HepG2 (cell line): Measurements from ENCODE around the gene CLDN19. TPM values are rescaled to one million over a fixed set of nuclear protein-coding genes. Genes with fewer than 3 reads are reported as not detected.
A peak's percentile ranks its signal among the peaks of the same experiment; 100 is the strongest.

Experiments used
- ESRRA ChIP-seq: sonication (generic); formaldehyde crosslinking; IDR thresholded peaks from 2 replicates; pipeline ENCODE4 v1.5.1; 2020; ENCODE audit warnings: mild to moderate bottlenecking, low read depth, missing genetic modification reagents
- GLI4 ChIP-seq: sonication (generic); formaldehyde crosslinking; IDR thresholded peaks from 2 replicates; pipeline ENCODE4 v1.5.1; 2020; ENCODE audit warnings: missing genetic modification reagents, mild to moderate bottlenecking, moderate library complexity, borderline replicate concordance
- HCFC1 ChIP-seq: fragments of 150-350 bp; IDR thresholded peaks from 2 replicates; pipeline ENCODE4 v1.6.1; 2014; ENCODE audit warnings: low read depth, low read length
- HDAC6 ChIP-seq: fragments of 200-600 bp; sonication (generic); IDR thresholded peaks from 2 replicates; pipeline ENCODE4 v1.7.0; 2017; ENCODE audit warnings: mild to moderate bottlenecking, antibody characterized with exemption, low read length, low read depth
- HES4 ChIP-seq: sonication (generic); formaldehyde crosslinking; IDR thresholded peaks from 2 replicates; pipeline ENCODE4 v1.9.0; 2021; ENCODE audit warnings: mild to moderate bottlenecking, missing genetic modification reagents, borderline replicate concordance
- HNRNPK ChIP-seq: fragments of 200-400 bp; formaldehyde crosslinking; IDR thresholded peaks from 2 replicates; pipeline ENCODE4 v1.6.1; 2018; ENCODE audit warnings: low read length, low read depth, moderate library complexity, mild to moderate bottlenecking; ENCODE audit not compliant: poor library complexity, severe bottlenecking
- KLF11 ChIP-seq: IDR thresholded peaks from 2 replicates; pipeline ENCODE4 v1.6.1; 2016; ENCODE audit warnings: missing compliant biosample characterization
- MAFK ChIP-seq, 2 experiments: IDR thresholded peaks in 1 of 2; conservative IDR thresholded peaks in 1 of 2; 2 replicates each; pipeline ENCODE4 v1.6.1; 2011; ENCODE audit warnings: improper control_type of control experiment in 2 of 2, low read length in 2 of 2
- MED13 ChIP-seq: sonication (generic); formaldehyde crosslinking; IDR thresholded peaks from 2 replicates; pipeline ENCODE4 v1.5.0; 2020; ENCODE audit warnings: missing genetic modification reagents
- MEF2D ChIP-seq: sonication (generic); formaldehyde crosslinking; IDR thresholded peaks from 2 replicates; pipeline ENCODE4 v1.5.1; 2020; ENCODE audit warnings: mild to moderate bottlenecking, missing genetic modification reagents
- POGZ ChIP-seq: sonication (generic); formaldehyde crosslinking; IDR thresholded peaks from 2 replicates; pipeline ENCODE4 v1.4.0; 2020; ENCODE audit warnings: mild to moderate bottlenecking, missing genetic modification reagents
- RBM22 ChIP-seq: fragments of 200-400 bp; formaldehyde crosslinking; optimal IDR thresholded peaks from 2 replicates; pipeline ENCODE3; 2017; ENCODE audit warnings: mild to moderate bottlenecking, low read length, moderate library complexity
- RFX1 ChIP-seq: fragments of 450-650 bp; IDR thresholded peaks from 2 replicates; pipeline ENCODE4 v1.6.1; 2017
- RFXANK ChIP-seq: IDR thresholded peaks from 2 replicates; pipeline ENCODE4 v1.6.1; 2016
- RORA ChIP-seq: sonication (generic); formaldehyde crosslinking; IDR thresholded peaks from 2 replicates; pipeline ENCODE4 v1.5.0; 2020; ENCODE audit warnings: mild to moderate bottlenecking, missing genetic modification reagents, moderate library complexity
- SALL2 ChIP-seq: sonication (generic); formaldehyde crosslinking; IDR thresholded peaks from 2 replicates; pipeline ENCODE4 v1.8.1; 2023; ENCODE audit warnings: mild to moderate bottlenecking, missing genetic modification reagents, inconsistent platforms
- SATB2 ChIP-seq: sonication (generic); formaldehyde crosslinking; IDR thresholded peaks from 2 replicates; pipeline ENCODE4 v1.5.0; 2020; ENCODE audit warnings: missing genetic modification reagents
- SMAD3 ChIP-seq: sonication (generic); formaldehyde crosslinking; IDR thresholded peaks from 2 replicates; pipeline ENCODE4 v1.4.0; 2020; ENCODE audit warnings: missing genetic modification reagents
- SMARCC2 ChIP-seq: fragments of 450-650 bp; IDR thresholded peaks from 2 replicates; pipeline ENCODE4 v1.6.1; 2017; ENCODE audit warnings: antibody characterized with exemption, mild to moderate bottlenecking
- SNAI1 ChIP-seq: sonication (generic); formaldehyde crosslinking; IDR thresholded peaks from 2 replicates; pipeline ENCODE4 v1.5.0; 2020; ENCODE audit warnings: mild to moderate bottlenecking, missing genetic modification reagents, borderline replicate concordance
- TMF1 ChIP-seq: sonication (generic); formaldehyde crosslinking; IDR thresholded peaks from 2 replicates; pipeline ENCODE4 v1.8.1; 2022; ENCODE audit warnings: low read depth, missing genetic modification reagents
- ZNF136 ChIP-seq: sonication (generic); formaldehyde crosslinking; IDR thresholded peaks from 2 replicates; pipeline ENCODE4 v1.8.1; 2022; ENCODE audit warnings: low read depth, mild to moderate bottlenecking, moderate library complexity, missing genetic modification reagents
- ZNF253 ChIP-seq: sonication (generic); formaldehyde crosslinking; IDR thresholded peaks from 2 replicates; pipeline ENCODE4 v1.8.0; 2022; ENCODE audit warnings: mild to moderate bottlenecking, missing genetic modification reagents, borderline replicate concordance
- ZNF329 ChIP-seq: sonication (generic); formaldehyde crosslinking; IDR thresholded peaks from 2 replicates; pipeline ENCODE4 v1.9.0; 2021; ENCODE audit warnings: low read depth, mild to moderate bottlenecking, missing genetic modification reagents
- ZNF451 ChIP-seq: sonication (generic); formaldehyde crosslinking; IDR thresholded peaks from 2 replicates; pipeline ENCODE4 v1.5.0; 2020; ENCODE audit warnings: mild to moderate bottlenecking, missing genetic modification reagents
- ZNF510 ChIP-seq: sonication (generic); formaldehyde crosslinking; IDR thresholded peaks from 2 replicates; pipeline ENCODE4 v1.4.0; 2020; ENCODE audit warnings: low read depth, mild to moderate bottlenecking, missing genetic modification reagents
- ZNF747 ChIP-seq: sonication (generic); formaldehyde crosslinking; IDR thresholded peaks from 2 replicates; pipeline ENCODE4 v1.8.1; 2023; ENCODE audit warnings: missing genetic modification reagents, mild to moderate bottlenecking, borderline replicate concordance
- polyA plus RNA-seq, 8 experiments: library from polyadenylated mRNA; depleted of rRNA in 3 of 8; stranded (reverse) in 7 of 8; unstranded in 1 of 8; fragments of >200 nt; fragmentation: Illumina TruSeq in 4 of 8; extraction: Trizol in 4 of 8; gene quantifications; 2 replicates each; pipeline versions ENCODE4 v1.2.1 to v1.2.3, GENCODE V29; 2011 to 2016; ENCODE audit warnings: low read depth in 4 of 8, missing spikeins in 1 of 8, mixed read lengths in 1 of 8; ENCODE audit not compliant: insufficient read depth in 1 of 8
- total RNA-seq, 5 experiments: library from RNA; depleted of rRNA; stranded (reverse); fragments of >200 nt; fragmentation: Illumina TruSeq; extraction: Trizol; gene quantifications; 2 replicates each; pipeline ENCODE4 v1.2.3, GENCODE V29; 2016; ENCODE audit warnings: low read depth in 1 of 5
- TF ChIP-seq, protein P1 (sequence below): sonication (generic); formaldehyde crosslinking; IDR thresholded peaks from 2 replicates; pipeline ENCODE4 v1.5.0; 2020; ENCODE audit warnings: missing genetic modification reagents, mild to moderate bottlenecking, borderline replicate concordance
- TF ChIP-seq, protein P2 (sequence below): sonication (generic); formaldehyde crosslinking; conservative IDR thresholded peaks from 2 replicates; pipeline ENCODE4 v1.8.0; 2022; ENCODE audit warnings: low read depth, missing genetic modification reagents
- TF ChIP-seq, protein P3 (sequence below): IDR thresholded peaks from 2 replicates; pipeline ENCODE4 v1.6.1; 2016; ENCODE audit warnings: missing genetic modification reagents, missing compliant biosample characterization

Gene CLDN19
- total and polyA plus RNA-seq, 2 of the 13 experiments (the other 11 are each of a cell fraction or from before 2014, with no cell fraction given): 5.0 to 7.6 TPM

DNA sequence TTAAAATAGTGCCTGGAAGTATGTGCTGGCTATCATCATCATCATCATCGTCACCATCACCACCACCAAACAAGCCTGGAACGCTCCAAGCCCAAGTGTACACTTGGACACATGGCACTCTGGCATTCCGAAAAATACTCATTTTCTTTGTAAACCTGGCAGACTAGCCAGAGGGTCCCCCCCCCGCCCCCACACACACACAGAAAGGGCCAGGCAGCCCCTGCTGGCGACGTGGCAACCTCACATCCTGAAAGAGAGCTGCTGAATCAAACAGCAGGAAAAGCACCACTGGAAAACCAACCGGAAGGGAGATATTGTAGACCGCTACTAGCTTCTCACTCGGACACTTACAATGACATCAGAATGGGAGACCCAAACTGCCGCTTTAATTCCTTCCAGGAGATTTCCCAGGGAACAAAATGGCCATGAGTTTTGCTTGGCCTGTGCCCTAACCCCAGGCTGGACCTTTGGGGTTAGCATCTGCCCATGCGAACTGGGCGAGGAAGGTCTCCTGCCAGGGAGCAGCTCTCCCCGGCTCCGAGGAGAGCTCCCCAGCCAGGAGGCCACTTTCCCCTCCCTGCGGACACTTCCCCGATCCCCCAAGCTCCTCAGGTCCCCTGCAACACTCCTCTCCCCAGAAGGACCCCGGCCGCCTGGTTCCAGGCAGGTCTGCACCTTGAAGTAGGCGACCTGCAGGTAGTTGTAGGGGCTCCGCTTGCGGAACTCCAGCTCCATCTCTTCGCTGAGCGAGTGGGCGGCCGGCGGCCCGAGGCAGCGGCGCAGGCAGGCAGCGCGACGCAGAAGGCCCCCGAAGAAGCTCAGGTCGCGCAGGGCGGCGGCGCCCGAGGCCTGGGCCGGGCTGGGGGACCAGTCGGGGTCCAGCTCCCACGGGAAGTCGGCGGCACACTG, 26.1 kb upstream of the CLDN19 start (continued):
- TF ChIP-seq ZNF747 (no peak), RORA (no peak), ZNF451 (CRISPR knock-in tag) (no peak), HCFC1 (no peak), ZNF253 (no peak), HNRNPK (no peak), SMAD3 (no peak), HES4 (CRISPR knock-in tag) (no peak), SMARCC2 (no peak), RBM22 (no peak), SNAI1 (no peak), ZNF510 (no peak), ESRRA (CRISPR knock-in tag) (peak; percentile 26; the same call in 1 of the 2 replicates), MAFK (conservative IDR thresholded peaks at IDR 0.05 in 1 of 2, IDR thresholded peaks at IDR 0.05 in 1 of 2; ENCODE audit: low read length in 2 of 2) (no peak), SALL2 (CRISPR knock-in tag) (no peak), HDAC6 (no peak), RFXANK (CRISPR knock-in tag) (no peak), ZNF136 (CRISPR knock-in tag) (no peak), RFX1 (no peak), ZNF329 (CRISPR knock-in tag) (no peak), MED13 (CRISPR knock-in tag) (no peak), GLI4 (CRISPR knock-in tag) (no peak), TMF1 (CRISPR knock-in tag) (no peak), MEF2D (CRISPR knock-in tag) (no peak), SATB2 (no peak), KLF11 (CRISPR knock-in tag) (no peak), POGZ (CRISPR knock-in tag) (no peak)
- TF ChIP-seq, protein P1, sequence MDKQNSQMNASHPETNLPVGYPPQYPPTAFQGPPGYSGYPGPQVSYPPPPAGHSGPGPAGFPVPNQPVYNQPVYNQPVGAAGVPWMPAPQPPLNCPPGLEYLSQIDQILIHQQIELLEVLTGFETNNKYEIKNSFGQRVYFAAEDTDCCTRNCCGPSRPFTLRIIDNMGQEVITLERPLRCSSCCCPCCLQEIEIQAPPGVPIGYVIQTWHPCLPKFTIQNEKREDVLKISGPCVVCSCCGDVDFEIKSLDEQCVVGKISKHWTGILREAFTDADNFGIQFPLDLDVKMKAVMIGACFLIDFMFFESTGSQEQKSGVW (CRISPR knock-in tag): no peak
- TF ChIP-seq, protein P2, sequence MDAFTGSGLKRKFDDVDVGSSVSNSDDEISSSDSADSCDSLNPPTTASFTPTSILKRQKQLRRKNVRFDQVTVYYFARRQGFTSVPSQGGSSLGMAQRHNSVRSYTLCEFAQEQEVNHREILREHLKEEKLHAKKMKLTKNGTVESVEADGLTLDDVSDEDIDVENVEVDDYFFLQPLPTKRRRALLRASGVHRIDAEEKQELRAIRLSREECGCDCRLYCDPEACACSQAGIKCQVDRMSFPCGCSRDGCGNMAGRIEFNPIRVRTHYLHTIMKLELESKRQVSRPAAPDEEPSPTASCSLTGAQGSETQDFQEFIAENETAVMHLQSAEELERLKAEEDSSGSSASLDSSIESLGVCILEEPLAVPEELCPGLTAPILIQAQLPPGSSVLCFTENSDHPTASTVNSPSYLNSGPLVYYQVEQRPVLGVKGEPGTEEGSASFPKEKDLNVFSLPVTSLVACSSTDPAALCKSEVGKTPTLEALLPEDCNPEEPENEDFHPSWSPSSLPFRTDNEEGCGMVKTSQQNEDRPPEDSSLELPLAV (CRISPR knock-in tag): no peak
- TF ChIP-seq, protein P3, sequence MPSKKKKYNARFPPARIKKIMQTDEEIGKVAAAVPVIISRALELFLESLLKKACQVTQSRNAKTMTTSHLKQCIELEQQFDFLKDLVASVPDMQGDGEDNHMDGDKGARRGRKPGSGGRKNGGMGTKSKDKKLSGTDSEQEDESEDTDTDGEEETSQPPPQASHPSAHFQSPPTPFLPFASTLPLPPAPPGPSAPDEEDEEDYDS (CRISPR knock-in tag): peak; percentile 49; the same call in 1 of the 2 replicates
